ENCODE measurements around the gene FBXL2.
"Not testable (repeated sequence)": the region's sequence is repeated elsewhere in the genome, so short reads cannot be mapped to it uniquely, and the experiment has no call there.

FBXL2 gene

GRCh38 chr3:33317963-33318709 is 40.9 kb downstream of the FBXL2 start:
- DNase-seq, result no peak

DNA sequence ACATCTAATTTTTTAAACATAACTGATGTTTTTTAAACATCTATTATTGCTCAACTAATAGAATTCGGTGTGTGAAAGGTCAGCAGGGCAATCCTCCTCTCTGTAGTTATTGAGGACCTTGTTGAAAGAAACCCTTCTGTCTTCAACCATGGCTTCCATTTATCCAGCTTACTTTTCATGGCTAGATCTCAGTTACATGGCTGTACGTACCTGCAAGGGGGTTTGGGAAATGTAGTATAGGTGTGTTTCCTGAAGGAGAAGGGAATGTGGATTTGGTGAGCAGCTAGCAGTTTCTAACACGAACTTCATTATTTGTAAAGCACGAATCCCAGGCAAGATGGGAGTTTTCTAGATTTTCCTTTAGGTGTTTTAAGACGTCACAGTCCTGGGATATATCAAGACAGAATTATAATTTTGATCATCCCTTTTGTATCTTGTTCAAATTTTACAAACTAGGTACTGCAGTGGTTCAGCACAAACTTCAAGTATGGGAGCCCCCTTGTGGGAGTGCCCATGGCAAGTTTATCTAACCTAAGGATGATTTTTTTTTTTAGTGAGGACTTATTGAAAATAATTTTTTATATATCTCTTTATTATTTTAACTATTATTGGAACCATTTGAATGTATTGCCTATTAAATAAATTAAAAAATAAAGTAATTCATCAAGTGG is 41.6 kb downstream of the FBXL2 start:
- no peak for DNase-seq

DNA sequence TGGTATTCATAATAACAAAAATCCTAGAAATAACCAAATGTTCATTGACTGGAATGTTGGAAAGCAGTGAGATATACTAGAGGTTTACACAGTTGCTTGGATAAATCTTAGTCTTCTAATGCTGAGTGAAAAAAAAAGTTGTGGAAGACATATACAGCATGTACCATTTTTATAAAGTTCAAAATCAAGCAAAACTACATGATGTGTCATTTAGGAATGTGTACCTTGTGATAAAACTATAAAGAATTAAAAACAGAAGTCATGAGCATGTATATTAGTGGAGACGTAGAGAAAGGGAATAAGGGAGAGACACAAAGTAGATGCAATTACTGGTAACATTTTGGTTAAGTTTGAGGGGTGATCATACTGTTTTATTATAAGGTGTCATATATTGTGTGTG is 45.2 kb downstream of the FBXL2 start:
- no peak for DNase-seq

DNA sequence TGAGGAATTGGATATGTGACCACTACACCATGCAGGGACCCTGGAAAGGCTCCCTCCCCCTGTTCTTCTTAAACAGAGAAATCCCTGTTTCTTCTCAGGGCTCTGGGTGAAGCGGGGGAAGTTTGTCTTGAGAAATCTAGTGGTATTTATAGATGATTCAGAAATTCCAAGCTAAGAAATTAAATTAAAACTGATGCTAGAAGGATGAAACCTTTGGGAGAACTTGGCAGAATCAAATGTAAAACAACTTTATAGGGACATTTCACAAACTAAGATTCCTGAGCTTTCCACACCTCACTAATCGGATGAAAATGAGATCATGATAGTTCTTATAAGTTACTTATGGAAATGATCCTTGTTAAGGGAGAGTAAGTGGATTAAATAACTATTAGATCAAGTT is 54.2 kb downstream of the FBXL2 start:
- no peak for DNase-seq

GRCh38 chr3:33334364-33334763 is 57.1 kb downstream of the FBXL2 start:
- no peak for DNase-seq

DNA sequence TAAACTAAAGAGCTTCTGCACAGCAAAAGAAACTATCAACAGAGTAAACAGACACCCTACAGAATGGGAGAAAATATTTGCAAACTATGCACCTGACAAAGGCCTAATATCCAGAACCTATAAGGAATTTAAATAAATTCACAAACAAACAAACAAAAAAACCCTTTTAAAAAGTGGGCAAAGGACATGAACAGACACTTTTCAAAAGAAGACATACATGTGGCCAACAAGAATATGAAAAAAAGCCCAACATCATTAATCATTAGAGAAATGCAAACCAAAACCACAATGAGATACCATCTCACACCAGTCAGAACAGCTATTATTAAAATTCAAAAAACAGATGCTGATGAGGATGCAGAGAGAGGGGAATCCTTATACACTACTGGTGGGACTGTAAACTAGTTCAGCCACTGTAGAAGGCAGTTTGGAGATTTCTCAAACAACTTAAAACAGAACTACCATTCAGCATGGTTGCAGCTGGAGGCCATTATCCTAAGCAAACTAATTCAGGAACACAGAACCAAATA is 61.8 kb downstream of the FBXL2 start:
- not testable (repeated sequence) for DNase-seq

DNA sequence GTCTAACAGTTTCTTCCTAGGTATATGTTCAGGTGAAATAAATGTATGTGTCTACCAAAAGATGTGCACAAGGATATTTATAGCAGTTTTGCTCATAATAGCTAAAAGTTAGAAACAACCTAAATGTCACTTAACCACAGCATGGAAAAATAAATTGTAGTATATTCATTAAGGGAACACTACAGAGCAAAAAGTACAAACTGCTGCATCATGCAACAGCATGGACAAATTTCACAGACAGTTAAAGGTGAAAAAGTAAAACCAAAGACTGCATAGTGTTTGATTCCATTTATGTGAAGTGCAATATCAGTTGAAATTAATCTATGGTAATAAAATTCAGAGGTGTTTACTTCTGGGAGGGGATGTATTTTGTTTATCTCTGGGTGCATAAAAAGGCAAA is 62.5 kb downstream of the FBXL2 start:
- no peak for DNase-seq

GRCh38 chr3:33355611-33356010 is 78.4 kb downstream of the FBXL2 start:
- DNase-seq, result no peak

GRCh38 chr3:33358172-33358781 is 81.0 kb downstream of the FBXL2 start:
- DNase-seq, result no peak

DNA sequence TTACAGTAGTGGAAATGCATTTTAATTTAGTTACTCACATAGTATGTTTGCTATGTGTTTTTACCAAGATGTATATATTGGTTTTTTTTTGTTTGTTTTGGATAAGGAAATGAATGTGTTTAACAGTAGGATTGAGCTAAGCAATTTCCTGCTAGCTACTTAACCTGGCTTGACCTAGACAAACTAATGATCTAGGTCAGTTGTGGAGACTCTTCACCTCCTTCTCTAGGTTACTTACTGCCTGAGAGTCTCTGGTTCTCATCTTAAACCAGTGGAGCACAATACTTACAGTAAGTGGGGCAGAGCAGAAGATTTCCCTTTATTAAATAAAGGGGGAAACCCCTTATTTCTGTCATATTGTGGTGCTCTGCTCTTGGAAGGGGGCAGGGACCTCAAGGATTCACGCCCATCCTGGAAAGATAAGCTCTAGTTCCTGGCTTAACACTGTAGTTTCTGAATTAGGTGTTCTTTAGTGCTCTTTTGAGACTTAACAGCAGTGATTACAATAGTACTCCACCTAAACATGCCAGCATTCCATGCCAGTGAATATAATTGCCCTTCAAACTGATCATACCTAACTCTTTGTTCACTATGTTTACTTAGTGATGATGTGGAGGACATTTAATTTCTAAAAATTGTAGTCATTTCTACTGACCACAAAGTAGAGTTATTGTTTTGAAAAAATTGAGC is 83.0 kb downstream of the FBXL2 start:
- no peak for DNase-seq

DNA sequence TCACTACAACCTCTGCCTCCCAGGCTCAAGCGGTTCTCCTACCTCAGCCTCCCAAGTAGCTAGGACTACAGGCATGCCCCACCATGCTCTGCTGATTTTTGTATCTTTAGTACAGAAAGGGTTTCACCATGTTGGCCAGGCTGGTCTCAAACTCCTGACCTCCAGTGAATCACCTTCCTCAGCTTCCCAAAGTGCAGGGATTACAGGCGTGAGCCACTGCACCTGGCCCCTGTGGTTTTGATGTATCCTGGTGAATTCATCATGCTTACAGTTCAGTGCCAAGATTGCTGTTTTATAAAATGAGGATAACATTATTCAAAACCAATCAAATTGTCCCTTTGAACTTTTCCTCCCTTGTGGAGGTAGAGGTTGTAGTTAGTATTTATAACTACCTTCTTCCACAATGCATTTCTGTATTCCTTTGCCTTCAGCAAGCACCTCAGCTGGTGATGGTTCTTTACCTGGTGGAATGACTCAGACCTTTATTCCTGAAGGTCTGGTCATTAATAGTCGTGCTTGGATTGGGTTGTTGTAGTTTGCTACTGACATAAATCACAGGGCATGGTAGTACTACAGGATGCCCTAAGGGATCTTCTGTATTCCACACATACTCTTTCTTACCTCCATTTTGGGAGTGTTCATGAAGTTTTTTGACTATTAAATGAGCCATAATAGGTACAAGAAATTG is 86.0 kb downstream of the FBXL2 start:
- DNase-seq, result no peak

DNA sequence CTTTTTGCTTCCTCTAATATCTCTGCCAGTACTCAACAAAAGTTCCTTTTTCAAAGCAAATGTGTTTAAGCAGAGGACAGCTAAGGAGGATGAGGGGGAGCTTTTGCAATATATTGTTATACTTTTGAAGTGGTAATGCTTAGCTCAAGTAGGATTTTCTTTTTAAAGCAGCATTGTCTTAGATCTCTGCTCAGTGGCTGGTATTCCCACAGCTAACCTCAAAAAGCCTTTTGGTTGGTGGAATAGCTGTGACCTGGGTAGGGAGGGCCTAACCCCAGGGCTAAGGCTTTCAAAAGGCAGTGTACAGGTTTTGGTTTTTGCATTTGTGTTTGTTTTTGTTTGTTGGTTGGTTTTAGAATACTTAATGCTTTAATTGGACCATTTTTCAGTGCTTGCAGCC is 86.8 kb downstream of the FBXL2 start:
- no peak for DNase-seq

GRCh38 chr3:33364531-33365128 is 87.4 kb downstream of the FBXL2 start:
- DNase-seq, result no peak

GRCh38 chr3:33372218-33373081 is 95.2 kb downstream of the FBXL2 start:
- DNase-seq, result peak; percentile 5 to 53 (median 20)

- DNase-seq, result no peak
Measured at GRCh38 chr3:33373082-33373437, 95.8 kb downstream of the FBXL2 start.

- no peak for DNase-seq
Measured at GRCh38 chr3:33377489-33377888, 100.2 kb downstream of the FBXL2 start.

GRCh38 chr3:33377931-33378330 is 100.7 kb downstream of the FBXL2 start:
- DNase-seq, result no peak

- no peak for DNase-seq
Measured at GRCh38 chr3:33380653-33381052, 103.4 kb downstream of the FBXL2 start.

DNA sequence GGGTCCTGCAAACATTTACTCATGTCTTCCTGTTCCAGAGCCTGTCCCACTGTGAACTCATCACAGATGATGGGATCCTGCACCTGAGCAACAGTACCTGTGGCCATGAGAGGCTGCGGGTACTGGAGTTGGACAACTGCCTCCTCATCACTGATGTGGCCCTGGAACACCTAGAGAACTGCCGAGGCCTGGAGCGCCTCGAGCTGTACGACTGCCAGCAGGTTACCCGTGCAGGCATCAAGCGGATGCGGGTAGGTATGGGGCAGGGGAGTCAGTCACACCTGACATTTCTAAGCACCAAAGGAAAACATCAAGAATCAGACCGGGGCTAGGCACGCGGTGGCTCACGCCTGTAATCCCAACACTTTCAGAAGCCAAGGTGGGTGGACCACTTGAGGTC is 106.7 kb downstream of the FBXL2 start:
- DNase-seq, result no peak

GRCh38 chr3:33385423-33385822 is 108.2 kb downstream of the FBXL2 start:
- DNase-seq, result no peak

GRCh38 chr3:33386631-33387030 is 109.4 kb downstream of the FBXL2 start:
- DNase-seq, result no peak
